Measurements from ENCODE around the gene CPED1.
A peak's percentile ranks its signal among the peaks of the same experiment; 100 is the strongest.
"Not testable (repeated sequence)": the region's sequence is repeated elsewhere in the genome, so short reads cannot be mapped to it uniquely, and the experiment has no call there.

The CPED1 gene

DNA sequence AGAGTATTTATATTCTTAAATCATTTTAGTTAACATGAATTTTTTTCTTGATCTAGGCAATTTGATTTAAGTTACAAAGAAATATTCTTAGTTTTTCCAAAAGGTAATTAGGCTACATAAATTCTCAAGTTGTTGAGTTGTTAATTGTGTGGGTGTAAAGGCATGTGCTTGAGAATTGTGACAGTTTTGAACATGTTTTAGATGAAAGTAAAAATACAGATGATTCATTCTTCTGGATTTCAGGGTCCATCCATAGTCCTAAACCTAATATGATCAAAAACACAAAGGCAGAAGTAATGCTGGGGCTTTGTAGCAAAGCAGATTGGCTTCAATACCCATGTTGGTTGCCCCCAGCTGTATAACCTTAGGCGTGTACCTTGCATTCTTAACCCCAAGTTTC is 127.9 kb downstream of the CPED1 start:
- TF ChIP-seq, protein P1, sequence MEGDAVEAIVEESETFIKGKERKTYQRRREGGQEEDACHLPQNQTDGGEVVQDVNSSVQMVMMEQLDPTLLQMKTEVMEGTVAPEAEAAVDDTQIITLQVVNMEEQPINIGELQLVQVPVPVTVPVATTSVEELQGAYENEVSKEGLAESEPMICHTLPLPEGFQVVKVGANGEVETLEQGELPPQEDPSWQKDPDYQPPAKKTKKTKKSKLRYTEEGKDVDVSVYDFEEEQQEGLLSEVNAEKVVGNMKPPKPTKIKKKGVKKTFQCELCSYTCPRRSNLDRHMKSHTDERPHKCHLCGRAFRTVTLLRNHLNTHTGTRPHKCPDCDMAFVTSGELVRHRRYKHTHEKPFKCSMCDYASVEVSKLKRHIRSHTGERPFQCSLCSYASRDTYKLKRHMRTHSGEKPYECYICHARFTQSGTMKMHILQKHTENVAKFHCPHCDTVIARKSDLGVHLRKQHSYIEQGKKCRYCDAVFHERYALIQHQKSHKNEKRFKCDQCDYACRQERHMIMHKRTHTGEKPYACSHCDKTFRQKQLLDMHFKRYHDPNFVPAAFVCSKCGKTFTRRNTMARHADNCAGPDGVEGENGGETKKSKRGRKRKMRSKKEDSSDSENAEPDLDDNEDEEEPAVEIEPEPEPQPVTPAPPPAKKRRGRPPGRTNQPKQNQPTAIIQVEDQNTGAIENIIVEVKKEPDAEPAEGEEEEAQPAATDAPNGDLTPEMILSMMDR (IDR thresholded peaks at IDR 0.05; ENCODE audit: insufficient read depth, low read depth, low read length, missing control alignments), result no peak
- no peak for DNase-seq (ENCODE audit: low read depth)
- no peak overlapping the region for H3K4me3 ChIP-seq (ENCODE audit: low read depth, low read length)

DNA sequence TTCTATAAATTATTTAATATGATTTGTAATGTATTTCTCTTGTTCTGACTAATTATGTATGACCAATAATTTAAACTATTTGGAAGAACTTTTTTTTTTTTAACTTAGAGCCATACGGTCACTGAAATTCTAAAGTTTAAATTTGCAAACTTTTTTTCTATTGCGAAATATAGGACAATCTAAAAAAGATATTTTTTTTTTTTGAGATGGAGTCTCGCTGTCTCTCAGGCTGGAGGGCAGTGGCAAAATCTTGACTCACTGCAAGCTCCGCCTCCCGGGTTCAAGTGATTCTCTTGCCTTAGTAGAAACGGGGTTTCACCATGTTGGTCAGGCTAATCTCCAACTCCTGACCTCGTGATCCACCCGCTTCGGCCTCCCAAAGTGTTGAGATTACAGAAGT is 130.5 kb downstream of the CPED1 start:
- no peak overlapping the region for H3K4me3 ChIP-seq (ENCODE audit: low read depth, low read length)
- TF ChIP-seq, protein P1 (IDR thresholded peaks at IDR 0.05; ENCODE audit: insufficient read depth, low read depth, low read length, missing control alignments), result no peak

DNA sequence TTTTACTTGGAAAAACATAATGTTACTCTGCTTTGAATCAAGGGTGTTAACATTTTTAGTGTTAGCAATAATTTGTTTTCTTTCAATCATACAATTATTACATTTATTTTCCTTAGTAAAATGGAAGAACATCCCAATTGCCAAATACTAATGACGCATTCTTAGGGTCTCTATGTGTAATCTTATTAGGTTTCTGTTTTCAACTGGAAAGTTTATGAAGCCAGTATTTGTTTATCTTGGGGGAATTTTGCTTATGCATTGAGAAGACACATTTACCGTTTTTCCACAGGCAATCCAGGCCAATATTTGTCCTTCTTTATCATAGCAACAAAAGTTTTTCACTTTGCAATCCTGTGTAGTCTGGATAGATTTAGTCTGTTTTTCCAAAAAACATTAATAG is 134.5 kb downstream of the CPED1 start:
- no peak for DNase-seq (ENCODE audit: low read depth)
- TF ChIP-seq, protein P1 (IDR thresholded peaks at IDR 0.05; ENCODE audit: insufficient read depth, low read depth, low read length, missing control alignments), result no peak
- H3K4me3 ChIP-seq (ENCODE audit: low read depth, low read length), result no peak overlapping the region

More for the DNA sequence above, 130.5 kb downstream of the CPED1 start:
- DNase-seq (ENCODE audit: low read depth), result no peak

DNA sequence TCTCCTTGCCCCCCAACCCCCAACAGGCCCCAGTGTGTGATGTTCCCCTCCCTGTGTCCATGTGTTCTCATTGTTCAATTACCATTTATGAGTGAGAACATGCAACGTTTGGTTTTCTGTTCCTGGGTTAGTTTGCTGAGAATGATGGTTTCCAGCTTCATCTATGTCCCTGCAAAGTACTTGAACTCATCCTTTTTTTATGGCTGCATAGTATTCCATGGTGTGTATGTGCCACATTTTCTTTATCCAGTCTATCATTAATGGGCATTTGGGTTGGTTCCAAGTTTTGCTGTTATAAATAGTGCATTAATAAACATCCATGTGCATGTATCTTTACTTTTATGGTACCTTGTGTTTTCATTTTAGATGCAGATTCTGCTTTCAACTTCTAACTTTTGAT is 136.9 kb downstream of the CPED1 start:
- H3K4me3 ChIP-seq (ENCODE audit: low read depth, low read length); DNase-seq (ENCODE audit: low read depth): not testable (repeated sequence)

DNA sequence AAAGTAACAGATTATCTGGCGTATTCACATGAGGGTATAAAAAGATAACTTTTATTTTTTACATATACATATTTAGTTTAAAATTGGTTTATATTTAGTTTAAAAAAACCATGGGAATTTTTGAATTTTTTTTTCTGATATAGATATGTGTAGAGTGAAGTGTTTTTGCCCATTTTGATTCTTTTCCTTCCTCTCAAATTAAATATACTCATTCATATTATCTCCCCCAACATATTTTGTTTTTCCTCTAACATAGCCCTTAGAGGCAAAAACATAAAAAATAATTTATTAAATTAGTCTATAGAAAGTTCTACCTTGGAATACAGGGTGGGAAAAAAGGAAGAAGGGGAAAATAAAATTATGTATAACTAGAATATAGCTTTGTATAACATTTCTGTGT is 137.7 kb downstream of the CPED1 start:
- H3K4me3 ChIP-seq (ENCODE audit: low read depth, low read length), result no peak overlapping the region
- TF ChIP-seq, protein P1 (IDR thresholded peaks at IDR 0.05; ENCODE audit: insufficient read depth, low read depth, low read length, missing control alignments), result no peak
- no peak for DNase-seq (ENCODE audit: low read depth)

DNA sequence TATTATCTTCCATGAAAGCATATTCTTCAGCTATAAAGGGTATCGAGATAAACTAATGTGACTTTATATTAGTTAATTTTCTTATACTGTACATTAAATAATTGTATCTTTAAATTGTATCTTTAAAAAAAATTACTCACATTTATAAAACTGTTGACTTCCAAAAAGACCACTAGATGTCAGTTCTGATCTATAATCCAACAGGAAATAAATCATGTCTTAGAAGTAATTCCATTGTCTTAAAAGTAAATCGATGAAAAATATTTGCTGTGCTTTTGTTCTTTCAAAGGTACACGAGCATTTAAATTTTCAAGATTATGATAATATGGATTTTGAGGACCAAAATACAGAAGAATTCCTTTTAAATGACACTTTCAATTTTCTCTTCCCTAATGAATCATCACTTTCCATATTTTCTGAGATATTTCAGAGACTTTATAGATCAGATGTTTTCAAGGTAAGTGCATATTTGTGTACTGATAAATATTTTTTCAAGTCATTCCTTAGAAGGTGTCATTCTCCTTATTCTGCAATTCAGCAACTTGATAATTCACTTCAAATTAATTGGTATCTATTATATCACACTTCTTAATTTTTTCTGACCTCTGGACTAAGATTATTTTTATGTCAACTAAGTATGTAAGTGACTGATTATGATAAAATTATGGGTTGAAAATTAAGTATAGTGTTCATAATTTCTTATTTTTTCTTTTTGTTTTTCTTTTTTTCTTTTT is 138.5 kb downstream of the CPED1 start:
- no peak overlapping the region for H3K4me3 ChIP-seq (ENCODE audit: low read depth, low read length)
- TF ChIP-seq, protein P1 (IDR thresholded peaks at IDR 0.05; ENCODE audit: insufficient read depth, low read depth, low read length, missing control alignments), result peak; percentile 14
- peak; percentile 5 for DNase-seq (ENCODE audit: low read depth)

DNA sequence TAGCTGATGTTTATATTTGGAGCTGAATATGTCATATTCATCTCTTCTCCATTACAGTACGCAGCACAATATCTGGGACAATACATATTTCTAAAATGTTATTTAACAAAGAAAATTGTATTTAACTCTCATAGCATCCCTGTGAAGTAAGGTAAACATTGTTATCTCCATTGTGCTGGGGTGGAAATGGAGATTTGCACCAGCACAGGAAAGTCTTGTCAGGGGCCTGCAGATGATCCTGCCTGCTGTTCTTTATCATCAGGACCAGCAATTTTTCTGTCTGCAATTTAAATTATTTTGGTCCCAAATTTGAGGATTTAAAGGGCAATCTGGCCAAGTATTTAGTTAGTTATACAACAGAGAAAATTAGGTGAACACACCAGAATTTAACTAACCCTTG is 144.4 kb downstream of the CPED1 start:
- TF ChIP-seq, protein P1 (IDR thresholded peaks at IDR 0.05; ENCODE audit: insufficient read depth, low read depth, low read length, missing control alignments), result no peak
- H3K4me3 ChIP-seq (ENCODE audit: low read depth, low read length), result no peak overlapping the region
- no peak for DNase-seq (ENCODE audit: low read depth)
